HG03097 (cell line): ENCODE results near the gene LUC7L.
"Not testable (repeated sequence)": the region's sequence is repeated elsewhere in the genome, so short reads cannot be mapped to it uniquely, and the experiment has no call there.

ENCODE experiments used
- ATAC-seq: cut with Tn5 transposase; IDR thresholded peaks from one replicate; pipeline ENCODE4 v1.9.1; 2021; ENCODE audit not compliant: unreplicated experiment, low FRiP score

The LUC7L gene

DNA sequence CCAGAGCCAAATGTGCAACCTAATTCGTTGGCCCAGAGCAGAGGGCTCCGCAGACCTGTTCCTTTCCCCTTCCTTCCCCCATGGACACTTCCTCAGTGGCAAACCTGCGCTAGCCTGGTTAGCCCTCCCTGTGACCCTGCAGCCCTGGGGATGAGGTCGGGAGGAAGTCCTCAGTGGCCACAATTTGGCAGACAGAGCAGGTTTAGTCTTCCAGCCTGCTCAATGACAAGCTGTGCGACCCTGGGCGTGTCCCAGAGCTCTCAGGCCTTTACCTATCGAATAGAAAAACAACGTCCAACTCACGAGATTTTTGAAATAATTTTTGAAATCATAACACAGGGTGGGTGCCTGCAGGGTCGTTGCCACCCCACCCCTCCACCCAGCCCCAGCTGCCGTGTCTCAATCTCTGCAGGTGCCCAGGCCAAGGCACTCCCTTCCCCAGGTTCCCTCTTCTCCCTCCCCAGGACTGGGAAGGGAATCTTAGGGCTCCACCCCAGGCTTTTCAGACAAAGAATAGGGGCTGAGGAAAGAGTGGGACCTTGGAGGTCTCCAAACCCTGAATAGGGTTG is 62.0 kb downstream of the LUC7L start:
- no peak for ATAC-seq

DNA sequence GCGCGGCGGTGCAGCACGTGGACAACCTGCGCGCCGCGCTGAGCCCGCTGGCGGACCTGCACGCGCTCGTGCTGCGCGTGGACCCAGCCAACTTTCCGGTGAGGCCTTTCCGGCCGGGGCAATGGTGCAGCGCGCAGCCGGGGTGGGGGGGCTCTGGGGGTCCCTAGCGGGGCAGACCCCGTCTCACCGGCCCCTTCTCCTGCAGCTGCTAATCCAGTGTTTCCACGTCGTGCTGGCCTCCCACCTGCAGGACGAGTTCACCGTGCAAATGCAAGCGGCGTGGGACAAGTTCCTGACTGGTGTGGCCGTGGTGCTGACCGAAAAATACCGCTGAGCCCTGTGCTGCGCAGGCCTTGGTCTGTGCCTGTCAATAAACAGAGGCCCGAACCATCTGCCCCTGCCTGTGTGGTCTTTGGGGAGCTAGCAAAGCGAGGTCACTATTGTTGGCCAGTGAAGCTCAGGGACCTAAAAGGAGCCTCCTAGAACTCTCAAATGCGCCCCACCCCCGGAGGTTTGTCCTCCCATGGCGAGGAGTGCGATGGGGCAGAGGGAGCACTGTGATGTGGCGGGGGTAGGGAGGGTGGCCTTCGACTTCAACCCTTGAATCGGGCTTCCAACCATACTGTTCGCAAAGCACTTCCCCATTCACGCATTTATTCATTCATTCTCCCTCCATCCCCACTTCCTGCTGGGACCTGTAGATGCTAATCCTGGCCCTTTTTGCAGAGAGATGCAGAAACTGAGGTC is 62.7 kb downstream of the LUC7L start:
- ATAC-seq: no peak

DNA sequence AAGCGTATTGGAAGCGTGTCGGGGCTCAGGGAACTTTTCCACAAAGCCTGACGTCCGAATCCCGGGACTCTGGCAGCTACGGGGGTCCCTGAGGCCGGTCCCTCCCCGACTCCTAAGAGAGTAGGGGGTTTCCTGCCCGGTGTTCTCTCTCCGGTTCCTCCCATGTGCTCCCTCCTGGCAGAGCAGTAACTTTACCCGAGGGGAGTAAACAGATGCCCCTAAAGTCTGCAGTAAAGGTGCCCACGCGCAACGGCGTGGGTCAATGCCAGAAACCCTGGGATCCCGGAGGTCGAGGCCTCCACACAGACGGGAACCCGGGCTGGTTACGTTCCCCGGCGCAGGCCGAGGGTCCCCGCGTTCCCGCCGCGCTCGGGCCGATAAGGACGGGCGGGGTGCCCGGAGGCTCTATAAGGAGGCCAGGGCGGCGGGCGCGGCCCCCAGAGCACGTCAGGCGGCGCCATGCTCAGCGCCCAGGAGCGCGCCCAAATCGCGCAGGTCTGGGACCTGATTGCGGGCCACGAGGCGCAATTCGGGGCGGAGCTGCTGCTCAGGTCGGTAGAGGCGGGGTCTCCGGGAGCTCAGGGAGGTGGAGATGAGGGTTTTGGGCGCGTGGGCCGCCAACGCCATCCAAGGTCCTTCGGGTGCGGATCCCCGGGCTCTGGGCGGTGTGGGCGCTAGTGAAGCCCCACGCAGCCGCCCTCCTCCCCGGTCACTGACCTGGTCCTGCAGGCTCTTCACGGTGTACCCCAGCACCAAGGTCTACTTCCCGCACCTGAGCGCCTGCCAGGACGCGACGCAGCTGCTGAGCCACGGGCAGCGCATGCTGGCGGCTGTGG is 63.5 kb downstream of the LUC7L start, which contains the start of gene HBM:
Gene HBM, plus strand, starts transcription at position 440 of the 836 bp plus-strand sequence. Its CDS starts 20 bp downstream, at position 460.
- ATAC-seq: no peak

DNA sequence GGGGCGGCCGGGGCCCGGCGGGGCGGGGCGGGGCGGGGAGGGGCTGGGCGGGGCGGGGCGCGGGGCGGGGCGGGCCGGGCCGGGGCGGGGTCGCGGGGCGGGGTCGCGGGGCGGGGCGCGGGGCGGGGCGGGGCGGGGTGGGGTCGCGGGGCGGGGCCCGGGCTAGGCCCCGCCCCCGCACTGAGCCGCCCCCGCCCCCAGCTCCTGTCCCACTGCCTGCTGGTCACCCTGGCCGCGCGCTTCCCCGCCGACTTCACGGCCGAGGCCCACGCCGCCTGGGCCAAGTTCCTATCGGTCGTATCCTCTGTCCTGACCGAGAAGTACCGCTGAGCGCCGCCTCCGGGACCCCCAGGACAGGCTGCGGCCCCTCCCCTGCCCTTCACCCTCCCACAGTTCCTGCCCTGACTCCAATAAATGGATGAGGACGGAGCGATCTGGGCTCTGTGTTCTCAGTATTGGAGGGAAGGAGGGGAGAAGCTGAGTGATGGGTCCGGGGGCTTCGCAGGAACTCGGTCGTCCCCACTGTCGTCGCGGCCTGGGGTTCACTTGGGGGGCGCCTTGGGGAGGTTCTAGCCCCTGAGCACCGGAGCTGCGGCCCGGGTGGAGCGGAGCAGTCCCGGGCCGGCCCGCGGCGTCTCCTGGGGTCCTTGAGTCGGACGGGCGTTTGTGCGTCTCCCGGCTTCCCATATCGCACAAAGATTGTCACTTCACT is 64.3 kb downstream of the LUC7L start:
- ATAC-seq: no peak

DNA sequence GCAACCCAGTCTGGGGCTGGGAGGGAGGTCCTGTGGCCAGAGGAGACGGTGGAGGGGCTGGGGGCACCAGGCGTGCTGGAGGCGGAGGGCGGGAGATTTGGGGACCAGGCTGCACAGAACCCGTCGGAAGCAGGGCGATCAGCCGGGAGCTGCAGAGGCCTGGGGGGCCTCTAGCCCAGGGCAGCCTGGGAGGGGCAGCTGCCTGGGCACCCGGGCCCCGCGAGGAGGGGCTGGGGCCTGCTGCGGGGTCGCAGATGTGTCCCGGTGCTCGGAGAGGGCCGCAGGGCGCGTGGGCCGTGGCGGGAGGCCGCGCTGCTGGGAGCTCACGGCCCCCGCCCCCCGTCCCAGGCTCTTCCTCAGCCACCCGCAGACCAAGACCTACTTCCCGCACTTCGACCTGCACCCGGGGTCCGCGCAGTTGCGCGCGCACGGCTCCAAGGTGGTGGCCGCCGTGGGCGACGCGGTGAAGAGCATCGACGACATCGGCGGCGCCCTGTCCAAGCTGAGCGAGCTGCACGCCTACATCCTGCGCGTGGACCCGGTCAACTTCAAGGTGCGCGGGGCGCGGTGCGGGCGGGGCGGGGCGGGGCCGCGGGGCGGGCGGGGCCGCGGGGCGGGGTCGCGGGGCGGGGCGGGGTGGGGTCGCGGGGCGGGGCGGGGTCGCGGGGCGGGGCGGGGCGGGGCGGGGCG is 65.0 kb downstream of the LUC7L start:
- not testable (repeated sequence) for ATAC-seq

DNA sequence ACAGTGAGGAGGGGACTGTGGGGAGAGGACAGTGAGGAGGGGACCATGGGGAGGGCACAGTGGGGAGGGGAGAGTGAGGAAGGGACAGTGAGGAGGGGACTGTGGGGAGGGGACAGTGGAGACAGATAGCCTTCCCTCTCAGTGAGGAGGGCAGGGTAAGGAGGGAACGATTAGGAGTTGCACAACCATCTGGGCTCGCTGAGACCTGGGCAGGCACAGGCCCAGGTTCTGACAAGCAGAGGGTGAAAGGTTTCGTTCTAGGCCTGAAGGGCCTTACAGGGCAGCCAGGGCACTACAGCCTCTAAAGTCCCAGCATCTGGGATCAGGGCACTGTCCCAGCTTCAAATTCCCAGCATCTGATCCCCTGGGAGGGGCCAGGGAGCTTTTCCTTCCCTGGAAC is 65.6 kb downstream of the LUC7L start:
- ATAC-seq: not testable (repeated sequence)

DNA sequence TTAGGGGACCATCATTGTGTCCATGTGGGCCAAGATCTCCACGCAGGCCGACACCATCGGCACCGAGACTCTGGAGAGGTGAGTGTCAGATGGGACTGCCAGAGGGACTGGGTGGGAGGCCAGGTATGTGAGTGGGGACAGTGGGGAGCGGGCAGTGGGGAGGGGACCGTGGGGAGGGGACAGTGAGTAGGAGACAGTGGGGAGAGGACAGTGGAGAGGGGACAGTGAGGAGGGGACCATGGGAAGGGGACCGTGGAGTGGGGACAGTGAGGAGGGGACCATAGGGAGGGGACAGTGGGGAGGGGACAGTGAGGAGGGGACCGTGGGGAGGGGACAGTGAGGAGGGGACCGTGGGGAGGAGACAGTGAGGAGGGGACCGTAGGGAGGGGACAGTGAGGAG is 66.1 kb downstream of the LUC7L start:
- ATAC-seq: not testable (repeated sequence)

DNA sequence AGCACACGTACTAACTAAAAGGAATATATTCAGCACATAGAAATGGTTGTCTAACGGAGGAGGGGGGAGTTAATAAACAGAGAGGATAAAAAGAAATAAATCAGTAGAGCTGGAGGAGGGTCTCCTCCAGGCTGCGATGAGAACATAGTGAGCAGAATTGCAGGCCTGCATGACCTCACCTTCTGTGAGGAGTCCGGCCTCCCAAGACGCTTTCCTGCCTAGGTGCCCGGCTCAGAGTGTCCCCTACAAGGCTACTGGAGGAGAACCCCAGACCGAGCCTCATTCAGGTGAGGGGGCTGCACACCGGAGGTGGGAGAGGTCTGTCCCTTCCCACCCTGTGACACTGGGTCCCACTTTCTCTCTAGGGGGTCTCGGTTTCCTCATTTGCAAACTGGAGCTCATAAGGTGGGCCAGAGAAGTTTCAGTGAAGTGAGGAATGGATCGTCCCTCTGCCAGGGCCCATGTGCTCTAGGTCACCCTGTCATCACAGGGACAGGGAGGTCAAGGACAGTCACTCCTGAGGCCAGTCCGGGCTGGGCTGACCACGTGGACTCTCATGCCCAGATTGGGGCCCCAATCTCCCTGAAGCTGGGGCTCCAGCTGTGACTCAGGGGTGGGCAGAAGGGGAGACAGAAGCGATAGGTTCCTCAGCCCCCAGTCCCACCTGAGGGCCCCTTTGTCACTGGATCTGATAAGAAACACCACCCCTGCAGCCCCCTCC is 66.8 kb downstream of the LUC7L start:
- no peak for ATAC-seq

DNA sequence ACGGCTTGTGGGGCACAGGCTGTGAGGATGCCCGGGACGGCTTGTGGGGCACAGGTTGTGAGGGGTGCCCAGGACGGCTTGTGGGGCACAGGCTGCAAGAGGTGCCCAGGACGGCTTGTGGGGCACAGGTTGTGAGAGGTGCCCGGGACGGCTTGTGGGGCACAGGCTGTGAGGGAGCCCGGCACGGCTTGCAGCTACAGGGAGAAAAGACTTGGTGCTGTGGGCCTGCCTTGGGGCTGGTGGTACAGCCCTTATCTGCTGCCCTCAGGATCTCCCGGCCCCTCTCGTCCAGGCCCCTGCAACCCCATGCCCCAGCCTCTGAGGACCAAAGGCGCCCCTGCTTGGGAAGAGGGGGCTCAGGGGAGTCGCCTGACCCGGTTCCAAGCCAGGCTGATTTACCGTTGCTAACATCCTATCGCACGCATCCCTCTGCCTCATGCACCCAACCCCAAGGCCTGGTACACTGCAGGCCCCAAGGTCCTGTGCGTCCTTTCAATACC is 68.5 kb downstream of the LUC7L start:
- no peak for ATAC-seq

DNA sequence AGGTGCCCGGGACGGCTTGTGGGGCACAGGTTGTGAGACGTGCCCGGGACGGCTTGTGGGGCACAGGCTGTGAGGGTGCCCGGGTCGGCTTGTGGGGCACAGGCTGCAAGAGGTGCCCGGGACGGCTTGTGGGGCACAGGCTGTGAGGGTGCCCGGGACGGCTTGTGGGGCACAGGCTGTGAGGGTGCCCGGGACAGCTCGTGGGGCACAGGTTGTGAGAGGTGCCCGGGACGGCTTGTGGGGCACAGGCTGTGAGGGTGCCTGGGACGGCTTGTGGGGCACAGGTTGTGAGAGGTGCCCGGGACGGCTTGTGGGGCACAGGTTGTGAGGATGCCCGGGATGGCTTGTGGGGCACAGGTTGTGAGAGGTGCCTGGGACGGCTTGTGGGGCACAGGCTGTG is 69.0 kb downstream of the LUC7L start:
- not testable (repeated sequence) for ATAC-seq

DNA sequence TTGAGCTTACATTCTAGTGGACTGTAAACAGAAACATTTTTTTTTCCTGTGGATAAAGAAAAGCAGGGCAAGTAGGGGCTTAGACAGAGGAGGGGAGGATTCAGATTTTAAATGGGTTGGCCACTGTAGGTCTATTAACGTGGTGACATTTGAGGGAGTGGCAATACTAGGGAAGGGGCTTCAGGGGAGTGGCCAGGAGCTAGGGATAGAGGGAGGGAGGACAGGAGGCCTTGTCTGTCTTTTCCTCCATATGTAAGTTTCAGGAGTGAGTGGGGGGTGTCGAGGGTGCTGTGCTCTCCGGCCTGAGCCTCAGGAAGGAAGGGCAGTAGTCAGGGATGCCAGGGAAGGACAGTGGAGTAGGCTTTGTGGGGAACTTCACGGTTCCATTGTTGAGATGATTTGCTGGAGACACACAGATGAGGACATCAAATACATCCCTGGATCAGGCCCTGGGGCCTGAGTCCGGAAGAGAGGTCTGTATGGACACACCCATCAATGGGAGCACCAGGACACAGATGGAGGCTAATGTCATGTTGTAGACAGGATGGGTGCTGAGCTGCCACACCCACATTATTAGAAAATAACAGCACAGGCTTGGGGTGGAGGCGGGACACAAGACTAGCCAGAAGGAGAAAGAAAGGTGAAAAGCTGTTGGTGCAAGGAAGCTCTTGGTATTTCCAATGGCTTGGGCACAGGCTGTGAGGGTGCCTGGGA is 70.0 kb downstream of the LUC7L start:
- no peak for ATAC-seq

DNA sequence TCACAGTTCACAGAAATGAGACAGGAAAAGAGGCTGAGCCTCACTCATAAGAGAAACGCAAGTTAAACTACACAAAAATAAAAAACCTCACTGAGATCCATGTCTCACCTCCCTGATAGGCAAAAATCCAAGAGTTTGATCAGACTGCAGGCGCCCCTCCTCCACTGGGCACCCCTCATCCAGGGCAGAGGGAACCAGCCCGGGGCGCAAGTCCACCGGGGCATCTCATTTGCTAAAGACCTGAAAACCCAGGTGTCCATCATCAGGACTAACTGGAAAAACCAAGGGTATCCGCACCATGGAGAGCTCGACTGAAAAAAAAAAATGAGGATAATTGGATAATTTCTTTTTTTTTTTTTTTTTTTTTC is 74.2 kb downstream of the LUC7L start:
- ATAC-seq: no peak

DNA sequence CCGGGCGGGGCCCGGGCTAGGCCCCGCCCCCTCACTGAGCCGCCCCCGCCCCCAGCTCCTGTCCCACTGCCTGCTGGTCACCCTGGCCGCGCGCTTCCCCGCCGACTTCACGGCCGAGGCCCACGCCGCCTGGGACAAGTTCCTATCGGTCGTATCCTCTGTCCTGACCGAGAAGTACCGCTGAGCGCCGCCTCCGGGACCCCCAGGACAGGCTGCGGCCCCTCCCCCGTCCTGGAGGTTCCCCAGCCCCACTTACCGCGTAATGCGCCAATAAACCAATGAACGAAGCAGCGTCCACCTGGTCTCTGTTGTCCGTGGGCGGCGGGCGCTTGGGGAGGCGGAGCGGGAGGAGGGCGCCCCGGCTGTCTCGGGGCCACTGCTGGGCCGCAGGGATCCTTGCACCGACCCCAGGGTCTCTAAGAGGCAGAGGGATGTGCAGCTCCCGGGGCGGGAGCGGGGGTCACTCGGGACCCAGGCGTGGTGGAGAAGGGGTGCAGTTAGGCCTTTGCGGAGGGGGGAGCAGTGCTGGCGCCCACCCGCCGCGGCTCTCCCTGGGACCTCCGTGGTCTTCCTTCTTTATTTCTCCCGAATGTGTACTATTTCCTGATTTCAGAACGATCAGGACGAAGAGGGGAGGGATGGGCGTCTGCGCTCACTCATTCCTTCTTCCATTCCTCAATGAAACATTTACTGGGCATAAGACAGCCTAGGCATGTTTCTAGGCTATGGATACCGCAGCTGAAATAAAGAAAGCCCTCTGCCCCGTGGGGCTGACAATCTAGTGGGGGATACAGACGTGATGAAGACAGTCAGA is 74.8 kb downstream of the LUC7L start:
- ATAC-seq: no peak

DNA sequence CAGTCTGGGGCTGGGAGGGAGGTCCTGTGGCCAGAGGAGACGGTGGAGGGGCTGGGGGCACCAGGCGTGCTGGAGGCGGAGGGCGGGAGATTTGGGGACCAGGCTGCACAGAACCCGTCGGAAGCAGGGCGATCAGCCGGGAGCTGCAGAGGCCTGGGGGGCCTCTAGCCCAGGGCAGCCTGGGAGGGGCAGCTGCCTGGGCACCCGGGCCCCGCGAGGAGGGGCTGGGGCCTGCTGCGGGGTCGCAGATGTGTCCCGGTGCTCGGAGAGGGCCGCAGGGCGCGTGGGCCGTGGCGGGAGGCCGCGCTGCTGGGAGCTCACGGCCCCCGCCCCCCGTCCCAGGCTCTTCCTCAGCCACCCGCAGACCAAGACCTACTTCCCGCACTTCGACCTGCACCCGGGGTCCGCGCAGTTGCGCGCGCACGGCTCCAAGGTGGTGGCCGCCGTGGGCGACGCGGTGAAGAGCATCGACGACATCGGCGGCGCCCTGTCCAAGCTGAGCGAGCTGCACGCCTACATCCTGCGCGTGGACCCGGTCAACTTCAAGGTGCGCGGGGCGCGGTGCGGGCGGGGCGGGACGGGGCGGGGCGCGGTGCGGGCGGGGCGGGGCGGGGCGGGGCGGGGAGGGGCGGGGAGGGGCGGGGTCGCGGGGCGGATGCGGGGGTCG is 75.6 kb downstream of the LUC7L start:
- not testable (repeated sequence) for ATAC-seq

DNA sequence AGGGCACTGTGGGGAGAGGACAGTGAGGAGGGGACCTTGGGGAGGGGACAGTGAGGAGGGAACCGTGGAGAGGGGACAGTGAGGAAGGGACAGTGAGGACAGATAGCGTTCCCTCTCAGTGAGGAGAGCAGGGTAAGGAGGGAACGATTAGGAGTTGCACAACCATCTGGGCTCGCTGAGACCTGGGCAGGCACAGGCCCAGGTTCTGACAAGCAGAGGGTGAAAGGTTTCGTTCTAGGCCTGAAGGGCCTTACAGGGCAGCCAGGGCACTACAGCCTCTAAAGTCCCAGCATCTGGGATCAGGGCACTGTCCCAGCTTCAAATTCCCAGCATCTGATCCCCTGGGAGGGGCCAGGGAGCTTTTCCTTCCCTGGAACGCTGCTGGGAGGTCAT is 76.1 kb downstream of the LUC7L start:
- not testable (repeated sequence) for ATAC-seq

DNA sequence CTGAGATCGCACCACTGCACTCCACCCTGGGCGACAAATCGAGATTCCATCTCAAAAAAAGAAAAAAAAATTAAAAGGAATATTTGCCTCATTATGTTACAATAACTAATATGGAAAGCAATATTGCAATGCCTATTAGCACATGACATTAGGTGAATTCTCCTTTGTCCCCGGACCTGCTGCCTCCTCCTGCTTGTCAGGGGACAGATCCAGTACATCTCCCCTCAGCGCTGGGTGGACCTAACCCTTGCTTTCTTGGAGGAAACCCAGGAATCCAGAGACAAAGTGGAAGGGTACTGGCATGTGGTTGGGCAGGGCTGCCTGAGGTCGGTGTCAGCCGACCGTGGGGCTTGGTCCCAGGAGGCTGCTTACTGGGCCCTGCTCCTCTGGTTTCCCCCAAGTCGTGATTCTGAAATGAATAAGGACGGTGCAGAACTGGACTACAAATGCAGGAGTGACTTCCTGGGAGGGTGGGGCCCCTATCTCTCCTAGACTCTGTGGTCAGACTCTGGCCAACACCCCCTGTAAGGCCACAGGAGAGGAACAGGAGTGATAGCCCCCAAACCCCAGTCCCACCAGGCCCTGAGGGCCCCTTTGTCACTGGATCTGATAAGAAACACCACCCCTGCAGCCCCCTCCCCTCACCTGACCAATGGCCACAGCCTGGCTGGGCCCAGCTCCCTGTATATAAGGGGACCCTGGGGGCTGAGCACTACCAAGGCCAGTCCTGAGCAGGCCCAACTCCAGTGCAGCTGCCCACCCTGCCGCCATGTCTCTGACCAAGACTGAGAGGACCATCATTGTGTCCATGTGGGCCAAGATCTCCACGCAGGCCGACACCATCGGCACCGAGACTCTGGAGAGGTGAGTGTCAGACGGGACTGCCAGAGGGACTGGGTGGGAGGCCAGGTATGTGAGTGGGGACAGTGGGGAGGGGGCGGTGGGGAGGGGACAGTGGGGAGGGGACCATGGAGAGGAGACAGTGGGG is 76.8 kb downstream of the LUC7L start, which contains the start of gene HBZ:
Gene HBZ, plus strand, starts transcription at position 504 of the 988 bp plus-strand sequence. Its CDS starts 266 bp downstream, at position 770.
- no peak for ATAC-seq
